RWPE2 (cell line): ENCODE measurements around the gene C16orf86.

Experiments used
- ATAC-seq: fragments of 200-7000 bp; cut with Tn5 transposase; 3 replicates; pipeline ENCODE4 v1.9.1; 2021; ENCODE audit warnings: low read depth
- DNase-seq: peaks from one replicate; pipeline ENCODE4 v3.0.0-alpha.2; 2020; ENCODE audit warnings: low spot score
- H3K27ac ChIP-seq: fragments of 450-650 bp; 2 replicates; pipeline ENCODE4 v1.5.1; 2017; ENCODE audit warnings: mild to moderate bottlenecking; ENCODE audit not compliant: poor library complexity, severe bottlenecking
- H3K27me3 ChIP-seq: fragments of 250-450 bp; sonication (Bioruptor Pico); 2 replicates; pipeline ENCODE4 v1.5.1; 2021; ENCODE audit warnings: mild to moderate bottlenecking, moderate library complexity; ENCODE audit not compliant: insufficient read depth, poor library complexity, severe bottlenecking
- H3K36me3 ChIP-seq: fragments of 250-450 bp; sonication (Bioruptor Pico); 2 replicates; pipeline ENCODE4 v1.5.1; 2020; ENCODE audit warnings: low read depth, mild to moderate bottlenecking, moderate library complexity
- H3K4me1 ChIP-seq: fragments of 250-450 bp; sonication (Bioruptor Pico); 2 replicates; pipeline ENCODE4 v1.5.1; 2021; ENCODE audit warnings: mild to moderate bottlenecking, moderate library complexity; ENCODE audit not compliant: insufficient read depth, poor library complexity, severe bottlenecking
- H3K4me3 ChIP-seq: fragments of 250-450 bp; sonication (Bioruptor Pico); 2 replicates; pipeline ENCODE4 v1.5.1; 2021; ENCODE audit warnings: mild to moderate bottlenecking, moderate library complexity; ENCODE audit not compliant: severe bottlenecking
- H3K9me3 ChIP-seq: fragments of 250-450 bp; sonication (Bioruptor Pico); 2 replicates; pipeline ENCODE4 v1.5.1; 2021; ENCODE audit warnings: mild to moderate bottlenecking, moderate library complexity; ENCODE audit not compliant: severe bottlenecking
- TF ChIP-seq, protein P1 (sequence below): fragments of 450-650 bp; IDR thresholded peaks from one replicate; pipeline ENCODE4 v1.5.1; 2017; ENCODE audit warnings: mild to moderate bottlenecking, moderate library complexity; ENCODE audit not compliant: poor library complexity, severe bottlenecking

C16orf86 gene

DNA sequence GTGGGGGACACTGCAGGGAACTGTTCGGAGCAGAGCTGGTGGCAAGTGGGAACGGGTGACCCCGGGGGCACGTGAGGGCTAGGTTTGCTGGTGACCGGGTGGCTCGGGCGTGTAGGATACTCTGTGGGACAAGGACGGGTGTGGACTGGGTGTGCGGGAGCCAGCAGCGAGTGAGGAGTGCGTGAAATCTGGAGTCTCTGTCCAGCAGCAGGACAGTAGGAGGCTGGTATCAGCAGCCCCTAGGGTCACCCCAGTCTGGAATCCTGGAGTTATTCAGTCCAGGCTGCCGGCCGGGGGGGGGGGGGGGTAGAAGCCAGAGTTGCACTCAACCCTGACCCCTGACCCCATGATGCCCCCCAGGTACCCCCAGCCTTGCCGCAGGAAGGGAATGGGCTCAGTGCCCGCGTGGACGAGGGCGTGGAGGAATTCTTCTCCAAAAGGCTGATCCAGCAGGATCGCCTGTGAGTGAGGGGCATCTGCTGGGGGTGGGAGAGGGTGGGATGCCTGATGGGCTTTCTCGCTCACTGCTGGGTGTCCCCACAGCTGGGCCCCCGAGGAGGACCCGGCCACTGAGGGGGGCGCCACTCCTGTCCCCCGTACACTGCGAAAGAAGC is 12.7 kb upstream of the C16orf86 start:
- H3K27ac ChIP-seq, result no peak overlapping the region
- ATAC-seq (0 out of 3 replicates have a peak, but pooled peaks have one; percentile 10), DNase-seq (no peak)
- peak overlapping the region; percentile 40 for H3K4me3 ChIP-seq
- no peaks in the 10 kb centered on the region for H3K4me1 ChIP-seq
- TF ChIP-seq, protein P1, sequence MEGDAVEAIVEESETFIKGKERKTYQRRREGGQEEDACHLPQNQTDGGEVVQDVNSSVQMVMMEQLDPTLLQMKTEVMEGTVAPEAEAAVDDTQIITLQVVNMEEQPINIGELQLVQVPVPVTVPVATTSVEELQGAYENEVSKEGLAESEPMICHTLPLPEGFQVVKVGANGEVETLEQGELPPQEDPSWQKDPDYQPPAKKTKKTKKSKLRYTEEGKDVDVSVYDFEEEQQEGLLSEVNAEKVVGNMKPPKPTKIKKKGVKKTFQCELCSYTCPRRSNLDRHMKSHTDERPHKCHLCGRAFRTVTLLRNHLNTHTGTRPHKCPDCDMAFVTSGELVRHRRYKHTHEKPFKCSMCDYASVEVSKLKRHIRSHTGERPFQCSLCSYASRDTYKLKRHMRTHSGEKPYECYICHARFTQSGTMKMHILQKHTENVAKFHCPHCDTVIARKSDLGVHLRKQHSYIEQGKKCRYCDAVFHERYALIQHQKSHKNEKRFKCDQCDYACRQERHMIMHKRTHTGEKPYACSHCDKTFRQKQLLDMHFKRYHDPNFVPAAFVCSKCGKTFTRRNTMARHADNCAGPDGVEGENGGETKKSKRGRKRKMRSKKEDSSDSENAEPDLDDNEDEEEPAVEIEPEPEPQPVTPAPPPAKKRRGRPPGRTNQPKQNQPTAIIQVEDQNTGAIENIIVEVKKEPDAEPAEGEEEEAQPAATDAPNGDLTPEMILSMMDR, result no peak
- peaks cover 60% of the 10 kb centered on the region for H3K27me3 ChIP-seq
- peaks cover 7% of the 10 kb centered on the region for H3K36me3 ChIP-seq
- no peaks in the 10 kb centered on the region for H3K9me3 ChIP-seq

DNA sequence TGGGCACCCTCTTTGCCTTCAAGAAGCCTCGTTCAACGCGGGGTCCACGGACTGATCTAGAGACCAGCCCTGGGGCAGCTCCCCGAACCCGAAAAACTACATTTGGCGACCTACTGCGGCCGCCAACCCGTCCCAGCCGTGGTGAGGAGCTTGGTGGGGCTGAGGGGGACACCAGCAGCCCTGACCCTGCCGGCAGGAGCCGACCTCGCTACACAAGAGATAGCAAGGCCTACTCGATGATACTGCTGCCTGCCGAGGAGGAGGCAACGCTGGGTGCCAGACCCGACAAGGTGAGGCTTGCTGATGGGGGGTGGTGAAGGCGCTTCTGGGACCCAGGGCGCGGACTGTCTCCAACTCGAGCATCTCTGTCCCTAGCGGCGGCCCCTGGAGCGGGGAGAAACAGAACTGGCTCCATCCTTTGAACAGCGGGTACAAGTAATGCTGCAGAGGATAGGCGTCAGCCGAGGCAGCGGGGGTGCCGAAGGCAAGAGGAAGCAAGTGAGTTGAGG is 12.2 kb upstream of the C16orf86 start:
- DNase-seq (no peak), ATAC-seq (no peak)
- TF ChIP-seq, protein P1, result no peak
- H3K9me3 ChIP-seq, result no peaks in the 10 kb centered on the region
- H3K4me3 ChIP-seq, result no peak overlapping the region
- H3K4me1 ChIP-seq, result no peaks in the 10 kb centered on the region
- H3K27ac ChIP-seq, result no peak overlapping the region
- peaks cover 10% of the 10 kb centered on the region for H3K36me3 ChIP-seq
- peaks cover 54% of the 10 kb centered on the region for H3K27me3 ChIP-seq

DNA sequence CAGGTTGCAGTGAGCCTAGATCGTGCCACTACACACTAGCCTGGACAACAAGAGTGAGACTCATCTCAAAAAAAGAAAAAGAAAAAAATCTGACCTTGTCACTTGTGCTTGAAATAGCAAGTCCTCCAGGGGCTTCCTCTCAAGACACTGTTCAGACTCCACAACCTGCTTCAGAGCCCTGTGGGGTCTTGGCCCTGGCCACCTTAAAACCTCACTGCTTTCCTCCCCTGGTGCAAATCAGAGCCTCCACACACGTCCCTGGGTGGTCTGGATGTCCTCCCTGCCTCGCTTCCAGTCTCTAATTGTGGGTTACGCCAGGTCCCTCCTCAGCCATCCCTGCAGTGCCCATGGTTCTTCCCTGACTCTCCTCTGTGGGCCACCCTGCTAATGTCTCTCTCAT is 11.3 kb upstream of the C16orf86 start:
- no peak for ATAC-seq
- H3K27ac ChIP-seq, result no peak overlapping the region
- H3K9me3 ChIP-seq, result no peaks in the 10 kb centered on the region
- peaks cover 45% of the 10 kb centered on the region for H3K27me3 ChIP-seq
- DNase-seq, result no peak
- no peak overlapping the region for H3K4me3 ChIP-seq
- TF ChIP-seq, protein P1, result no peak
- H3K36me3 ChIP-seq, result peaks cover 10% of the 10 kb centered on the region
- no peaks in the 10 kb centered on the region for H3K4me1 ChIP-seq

DNA sequence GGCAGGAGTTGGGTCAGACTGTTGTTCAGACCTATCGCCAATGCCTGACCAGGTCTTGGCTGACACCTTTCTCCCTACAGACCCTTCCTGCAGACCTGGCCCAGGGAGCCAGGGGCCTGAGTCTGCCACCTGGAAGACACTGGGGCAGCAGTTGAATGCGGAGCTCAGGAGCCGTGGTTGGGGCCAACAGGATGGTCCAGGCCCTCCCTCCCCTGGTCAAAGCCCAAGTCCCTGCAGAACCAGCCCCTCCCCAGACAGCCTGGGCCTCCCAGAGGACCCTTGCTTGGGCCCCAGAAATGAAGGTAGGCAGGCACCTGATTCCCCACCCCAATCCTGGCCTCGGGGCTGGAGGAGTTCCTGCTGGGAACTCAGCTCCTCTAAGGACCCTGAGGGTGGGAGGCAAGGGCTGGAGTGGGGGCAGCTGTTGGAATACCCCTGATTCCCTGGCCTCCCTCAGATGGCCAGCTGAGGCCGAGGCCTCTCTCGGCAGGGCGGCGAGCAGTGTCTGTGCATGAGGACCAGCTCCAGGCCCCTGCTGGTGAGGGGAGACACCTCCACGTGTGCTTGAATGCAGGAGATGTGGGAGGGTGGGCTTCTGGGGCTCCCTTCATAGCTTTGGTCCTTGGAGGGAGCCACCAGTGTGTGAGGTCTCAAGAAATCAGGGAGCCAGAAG is 10.1 kb upstream of the C16orf86 start:
- DNase-seq, result no peak
- no peaks in the 10 kb centered on the region for H3K9me3 ChIP-seq
- no peak overlapping the region for H3K27ac ChIP-seq
- no peak overlapping the region for H3K4me3 ChIP-seq
- H3K27me3 ChIP-seq, result peaks cover 34% of the 10 kb centered on the region
- ATAC-seq, result no peak
- peaks cover 10% of the 10 kb centered on the region for H3K36me3 ChIP-seq
- no peaks in the 10 kb centered on the region for H3K4me1 ChIP-seq
- TF ChIP-seq, protein P1, result no peak
